GM12878 (cell line): ENCODE measurements around the gene CAV1. TPM values are rescaled to one million over a fixed set of nuclear protein-coding genes. Genes with fewer than 3 reads are reported as not detected.

Experiments
- ATAC-seq: fragments of 200-7000 bp; cut with Tn5 transposase; 3 replicates; pipeline ENCODE4 v1.9.1; 2020; ENCODE audit warnings: mild to moderate bottlenecking, moderate library complexity
- BruUV-seq: library from RNA; stranded (reverse); fragments of 400-500 nt; replicated peaks from 2 replicates; lab custom pipeline; 2021; lab: Mats Ljungman, UMichigan
- CTCF ChIA-PET: fragments of 300-600 bp; sonication (Branson Sonifier 250); formaldehyde crosslinking; extraction: SDS; loops from one replicate; lab custom pipeline; 2021; ENCODE audit warnings: inconsistent platforms; lab: Yijun Ruan, JAX
- POLR2A ChIA-PET: fragments of 350-600 bp; formaldehyde crosslinking; extraction: SDS; loops from one replicate; lab custom pipeline; 2021; ENCODE audit warnings: inconsistent platforms; lab: Charles Lee
- RAD21 ChIA-PET: fragments of 300-600 bp; sonication (Branson Sonifier 250); formaldehyde crosslinking; loops from one replicate; lab custom pipeline; 2023; ENCODE audit warnings: antibody characterized with exemption; ENCODE audit not compliant: unreplicated experiment; lab: Charles Lee
- SMC1A ChIA-PET: fragments of 300-600 bp; sonication (Branson Sonifier 250); formaldehyde crosslinking; loops from one replicate; lab custom pipeline; 2023; ENCODE audit not compliant: unreplicated experiment, uncharacterized antibody; lab: Charles Lee
- DNase-seq: peaks from one replicate; pipeline ENCODE4 v3.0.0-alpha.2; 2011; ENCODE audit warnings: low read depth, low spot score
- FAIRE-seq: peaks from 3 replicates; lab custom pipeline; 2011; peaks lifted over from hg19 to GRCh38; lab: Jason Lieb, UNC
- H2AFZ ChIP-seq: 2 replicates; pipeline ENCODE4 v1.6.0; 2011; ENCODE audit warnings: low read depth, low read length, control low read depth; ENCODE audit not compliant: control insufficient read depth
- H3K27ac ChIP-seq: 2 replicates; pipeline ENCODE4 v1.5.1; 2011; ENCODE audit warnings: control low read depth; ENCODE audit not compliant: control insufficient read depth, insufficient read depth
- H3K27me3 ChIP-seq, 2 experiments: replicated peaks in 1 of 2; 2 replicates each; pipeline versions ENCODE4 v1.6.0 to v1.6.1; 2011; ENCODE audit warnings: low read length in 1 of 2; ENCODE audit not compliant: control insufficient read depth in 2 of 2, insufficient read depth in 2 of 2
- H3K36me3 ChIP-seq, 2 experiments: 2 replicates each; pipeline ENCODE4 v1.5.1; 2011; ENCODE audit warnings: low read length in 1 of 2; ENCODE audit not compliant: control insufficient read depth in 2 of 2, insufficient read depth in 2 of 2
- H3K4me1 ChIP-seq: 2 replicates; pipeline ENCODE4 v1.6.1; 2011; ENCODE audit warnings: mild to moderate bottlenecking, low read length, moderate library complexity, mixed read lengths; ENCODE audit not compliant: control insufficient read depth, insufficient read depth
- H3K4me2 ChIP-seq: 2 replicates; pipeline ENCODE4 v1.6.0; 2011; ENCODE audit warnings: control low read depth; ENCODE audit not compliant: control insufficient read depth, insufficient read depth
- H3K4me3 ChIP-seq: fragments of 200-600 bp; sonication (generic); 2 replicates; pipeline ENCODE4 v1.5.1; 2016
- H3K79me2 ChIP-seq: 2 replicates; pipeline ENCODE4 v1.6.0; 2011; ENCODE audit warnings: low read length; ENCODE audit not compliant: control insufficient read depth, insufficient read depth
- H3K9ac ChIP-seq: 2 replicates; pipeline ENCODE4 v1.8.0; 2011; ENCODE audit warnings: low read length, control low read depth, mixed read lengths; ENCODE audit not compliant: control insufficient read depth, insufficient read depth
- H3K9me3 ChIP-seq: replicated peaks from 3 replicates; pipeline ENCODE4 v1.5.1; 2011; ENCODE audit warnings: mild to moderate bottlenecking, low read length; ENCODE audit not compliant: control insufficient read depth, insufficient read depth
- H4K20me1 ChIP-seq: 2 replicates; pipeline ENCODE4 v1.6.0; 2011; ENCODE audit not compliant: control insufficient read depth, insufficient read depth
- BMI1 ChIP-seq: fragments of 450-650 bp; IDR thresholded peaks from 2 replicates; pipeline ENCODE4 v1.6.1; 2016; ENCODE audit warnings: mild to moderate bottlenecking, moderate library complexity, borderline replicate concordance
- IRF3 ChIP-seq: fragments of 450-650 bp; IDR thresholded peaks from 2 replicates; pipeline ENCODE4 v1.6.1; 2014; ENCODE audit warnings: mild to moderate bottlenecking
- MAX ChIP-seq: IDR thresholded peaks from 2 replicates; pipeline ENCODE4 v1.6.1; 2012; ENCODE audit warnings: low read depth, low read length, improper control_type of control experiment
- MEF2B ChIP-seq: fragments of 450-650 bp; IDR thresholded peaks from 2 replicates; pipeline ENCODE4 v1.6.1; 2018; ENCODE audit warnings: mild to moderate bottlenecking, moderate library complexity; ENCODE audit not compliant: partially characterized antibody, poor library complexity, severe bottlenecking
- NFYA ChIP-seq: IDR thresholded peaks from 2 replicates; pipeline ENCODE4 v1.6.1; 2011; ENCODE audit warnings: low read depth, mild to moderate bottlenecking, low read length, improper control_type of control experiment, borderline replicate concordance
- NRF1 ChIP-seq: conservative IDR thresholded peaks from 2 replicates; pipeline ENCODE4 v1.6.1; 2011; ENCODE audit warnings: mild to moderate bottlenecking, low read depth, low read length, improper control_type of control experiment
- SPI1 ChIP-seq: IDR thresholded peaks from 2 replicates; pipeline ENCODE4 v1.6.1; 2011; ENCODE audit warnings: low read depth, mild to moderate bottlenecking, low read length, moderate library complexity, borderline replicate concordance; ENCODE audit not compliant: insufficient read depth
- WGBS: methylation state at CpG from one replicate; pipeline ENCODE4 v1.1.6; 2016; ENCODE audit warnings: low lambda C conversion rate; ENCODE audit not compliant: insufficient replicate concordance, insufficient coverage; ENCODE audit errors: missing lambda C conversion rate; 5-methylcytosine and 5-hydroxymethylcytosine counted together
- in situ Hi-C: fragments of 300-500 bp; cut with MboI; formaldehyde crosslinking; loops from 9 replicates; pipeline ENCODE4 v1.14.3; 2018; ENCODE audit warnings: mixed read lengths
- intact Hi-C: fragments of 100-400 bp; cut with micrococcal nuclease; formaldehyde crosslinking; loops from one replicate; pipeline ENCODE4 v1.14.2; 2022; ENCODE audit not compliant: unreplicated experiment
- polyA plus RNA-seq, 11 experiments: library from polyadenylated mRNA; depleted of rRNA in 4 of 11; unstranded in 6 of 11; stranded (reverse) in 5 of 11; fragments of >200 nt; fragmentation: Nextera tagmentation in 4 of 11; fragmentation: Illumina TruSeq in 1 of 11; extraction: Ambion mirVana in 4 of 11; extraction: Trizol in 1 of 11; gene quantifications; 1 replicate in 1 of 11; 2 replicates in 10 of 11; pipeline versions ENCODE4 v1.2.1 to v1.2.3, GENCODE V29; 2011 to 2016; ENCODE audit warnings: inconsistent platforms in 2 of 11, missing spikeins in 2 of 11, low read depth in 1 of 11
- total RNA-seq, 4 experiments: library from RNA; depleted of rRNA in 3 of 4; stranded (reverse); fragments of >200 nt in 3 of 4; fragmentation: Illumina TruSeq in 1 of 4; extraction: Trizol in 1 of 4; gene quantifications; 2 replicates each; pipeline versions ENCODE4 v1.2.1 to v1.2.3, GENCODE V29; 2013 to 2021

The CAV1 gene
- total and polyA plus RNA-seq, 10 of the 15 experiments (the other 5 are each of a cell fraction or from before 2014, with no cell fraction given) = 0.45 to 26.5 (median 2.0) TPM

DNA sequence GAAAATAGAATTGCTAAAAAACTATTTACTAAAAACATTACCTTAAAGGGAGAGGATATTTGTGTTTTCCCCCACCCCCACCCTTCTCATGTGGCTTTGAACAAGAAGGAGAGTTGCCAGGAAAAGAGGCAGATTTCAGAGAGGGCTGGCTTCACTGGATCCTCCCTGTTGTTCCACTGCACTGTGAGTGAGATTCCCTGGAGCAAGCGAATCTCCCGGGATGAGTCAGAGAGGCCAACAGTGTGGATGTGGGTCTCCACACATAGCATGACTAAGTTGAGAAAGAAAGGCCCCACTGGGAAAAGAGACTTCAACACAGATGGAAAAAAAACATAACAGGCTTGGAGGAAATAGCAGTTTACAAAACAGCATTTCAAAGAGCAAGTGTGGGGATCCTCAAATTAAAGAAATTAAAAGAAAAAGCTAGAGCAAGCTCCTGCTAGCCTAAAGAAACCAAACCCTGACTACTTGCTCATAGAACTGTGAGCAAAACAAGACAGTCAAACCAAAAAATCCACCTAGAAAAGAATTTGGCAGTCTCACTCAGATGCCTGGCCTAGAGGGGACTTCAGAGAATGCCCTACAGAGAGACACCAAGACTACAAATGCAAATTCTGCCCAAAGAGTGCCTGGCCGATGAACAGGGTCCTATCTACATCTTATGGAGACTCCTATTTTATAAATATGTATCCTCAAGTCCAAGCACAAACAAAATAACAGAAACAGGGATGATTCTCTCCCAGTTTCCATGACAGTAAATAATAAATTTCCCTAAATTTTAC lies 3.4 kb downstream of the CAV1 start:
- no peak overlapping the region for H3K9ac ChIP-seq

More for the DNA sequence above, 3.4 kb downstream of the CAV1 start:
- no peaks in the 10 kb centered on the region for H3K36me3 ChIP-seq
- WGBS = 82% methylated on average over 3 of the region's 3 CpGs
- BruUV-seq = no TSS peak
- in situ Hi-C loops = no loop called here
- H4K20me1 ChIP-seq = no peaks in the 10 kb centered on the region
- ATAC-seq (no peak), FAIRE-seq (peak; percentile 13), DNase-seq (no peak)
- no peak overlapping the region for H2AFZ ChIP-seq
- no peak overlapping the region for H3K4me2 ChIP-seq
- H3K79me2 ChIP-seq = no peaks in the 10 kb centered on the region
- H3K27ac ChIP-seq = no peak overlapping the region
- intact Hi-C loops = loop anchor here (5.0 kb wide), 1 partner anchor 356 kb away; no protein-coding TSS in a partner anchor
- RAD21 ChIA-PET = interaction anchor here (0.8 to 3.1 kb wide), 3 partner anchors 49 to 268 kb away, joined by 3 to 20 read pairs (median 7); no protein-coding TSS in a partner anchor
- H3K4me3 ChIP-seq = no peak overlapping the region
- TF ChIP-seq IRF3 = no peak
- TF ChIP-seq BMI1 = no peak
- TF ChIP-seq MAX = no peak
- TF ChIP-seq NRF1 = no peak
- TF ChIP-seq MEF2B = no peak
- no peak for TF ChIP-seq NFYA
- TF ChIP-seq SPI1 = no peak
- CTCF ChIA-PET = interaction anchor here (0.7 to 3.1 kb wide), 8 partner anchors 14 to 318 kb away, joined by 3 to 29 read pairs (median 3); partner anchors contain the start of gene TES
- H3K4me1 ChIP-seq = peaks cover 26% of the 10 kb centered on the region
- POLR2A ChIA-PET = no interaction called here
- H3K27me3 ChIP-seq = 0 out of 4 replicates have a peak, but pooled peaks cover 0 to 3% of the 10 kb centered on the region in 2 experiments
- SMC1A ChIA-PET = interaction anchor here (0.9 to 2.1 kb wide), 4 partner anchors 24 to 348 kb away, joined by 3 to 9 read pairs (median 3); no protein-coding TSS in a partner anchor
- no peaks in the 10 kb centered on the region for H3K9me3 ChIP-seq
